ENCODE results near the gene TTLL13.
"Not testable (repeated sequence)": the region's sequence is repeated elsewhere in the genome, so short reads cannot be mapped to it uniquely, and the experiment has no call there.

Gene TTLL13

GRCh38 chr15:90239371-90239770, 10.0 kb upstream of the TTLL13 start:
- DNase-seq (ENCODE audit: low spot score): no peak
- H3K27me3 Mint-ChIP-seq (ENCODE audit: low read depth): no peaks in the 10 kb centered on the region
- no peak overlapping the region for H3K4me3 Mint-ChIP-seq
- peak overlapping the region; percentile 55 for H3K27ac Mint-ChIP-seq
- no peaks in the 10 kb centered on the region for H3K9me3 Mint-ChIP-seq
- peaks cover 27% of the 10 kb centered on the region for H3K36me3 Mint-ChIP-seq (ENCODE audit: low read depth)
- peaks cover 15% of the 10 kb centered on the region for H3K4me1 Mint-ChIP-seq (ENCODE audit: low read depth)

GRCh38 chr15:90240856-90241255, 8.5 kb upstream of the TTLL13 start:
- Mint-ChIP-seq H3K4me1 (ENCODE audit: low read depth) (peaks cover 8% of the 10 kb centered on the region), H3K4me3 (no peak overlapping the region), H3K36me3 (ENCODE audit: low read depth) (peaks cover 25% of the 10 kb centered on the region), H3K27ac (peak overlapping the region; percentile 10), H3K27me3 (ENCODE audit: low read depth) (no peaks in the 10 kb centered on the region), H3K9me3 (no peaks in the 10 kb centered on the region)
- DNase-seq (ENCODE audit: low spot score): no peak

- H3K27ac Mint-ChIP-seq: peak overlapping the region; percentile 10
- no peak overlapping the region for H3K4me3 Mint-ChIP-seq
- peaks cover 8% of the 10 kb centered on the region for H3K4me1 Mint-ChIP-seq (ENCODE audit: low read depth)
- peaks cover 19% of the 10 kb centered on the region for H3K36me3 Mint-ChIP-seq (ENCODE audit: low read depth)
- no peak for DNase-seq (ENCODE audit: low spot score)
- H3K27me3 Mint-ChIP-seq (ENCODE audit: low read depth): no peaks in the 10 kb centered on the region
- no peaks in the 10 kb centered on the region for H3K9me3 Mint-ChIP-seq
Measured at GRCh38 chr15:90241343-90242192, 7.8 kb upstream of the TTLL13 start.

GRCh38 chr15:90243943-90244639, 5.3 kb upstream of the TTLL13 start:
- Mint-ChIP-seq H3K4me1 (ENCODE audit: low read depth) (peaks cover 10% of the 10 kb centered on the region), H3K4me3 (no peak overlapping the region), H3K9me3 (no peaks in the 10 kb centered on the region), H3K36me3 (ENCODE audit: low read depth) (peaks cover 5% of the 10 kb centered on the region), H3K27ac (no peak overlapping the region), H3K27me3 (ENCODE audit: low read depth) (no peaks in the 10 kb centered on the region)
- no peak for DNase-seq (ENCODE audit: low spot score)

GRCh38 chr15:90248789-90249202, 560 bp upstream of the TTLL13 start:
- no peaks in the 10 kb centered on the region for H3K36me3 Mint-ChIP-seq (ENCODE audit: low read depth)
- peak overlapping the region; percentile 42 for H3K27ac Mint-ChIP-seq
- H3K4me1 Mint-ChIP-seq (ENCODE audit: low read depth): peaks cover 13% of the 10 kb centered on the region
- H3K4me3 Mint-ChIP-seq: peak overlapping the region; percentile 74
- no peaks in the 10 kb centered on the region for H3K9me3 Mint-ChIP-seq
- H3K27me3 Mint-ChIP-seq (ENCODE audit: low read depth): no peaks in the 10 kb centered on the region
- no peak for DNase-seq (ENCODE audit: low spot score)

- DNase-seq (ENCODE audit: low spot score): no peak
- peaks cover 17% of the 10 kb centered on the region for H3K4me1 Mint-ChIP-seq (ENCODE audit: low read depth)
- no peak overlapping the region for H3K4me3 Mint-ChIP-seq
- no peaks in the 10 kb centered on the region for H3K9me3 Mint-ChIP-seq
- H3K27ac Mint-ChIP-seq: no peak overlapping the region
- H3K36me3 Mint-ChIP-seq (ENCODE audit: low read depth): peaks cover 1% of the 10 kb centered on the region
- no peaks in the 10 kb centered on the region for H3K27me3 Mint-ChIP-seq (ENCODE audit: low read depth)
Measured at GRCh38 chr15:90257776-90258175, 8.4 kb downstream of the TTLL13 start.

GRCh38 chr15:90259524-90259923, 10.2 kb downstream of the TTLL13 start:
- DNase-seq (ENCODE audit: low spot score): no peak
- Mint-ChIP-seq H3K27ac (peak overlapping the region; percentile 79), H3K4me3 (peak overlapping the region; percentile 38), H3K4me1 (ENCODE audit: low read depth) (peaks cover 25% of the 10 kb centered on the region), H3K27me3 (ENCODE audit: low read depth) (no peaks in the 10 kb centered on the region), H3K9me3 (no peaks in the 10 kb centered on the region), H3K36me3 (ENCODE audit: low read depth) (peaks cover 1% of the 10 kb centered on the region)

GRCh38 chr15:90260731-90261130, 11.4 kb downstream of the TTLL13 start:
- H3K27ac Mint-ChIP-seq; H3K27me3 Mint-ChIP-seq (ENCODE audit: low read depth); H3K9me3 Mint-ChIP-seq; H3K4me3 Mint-ChIP-seq; H3K36me3 Mint-ChIP-seq (ENCODE audit: low read depth); DNase-seq (ENCODE audit: low spot score): not testable (repeated sequence)
- H3K4me1 Mint-ChIP-seq (ENCODE audit: low read depth): peaks cover 30% of the 10 kb centered on the region

GRCh38 chr15:90261811-90262210, 12.5 kb downstream of the TTLL13 start:
- H3K4me1 Mint-ChIP-seq (ENCODE audit: low read depth): peaks cover 28% of the 10 kb centered on the region
- H3K36me3 Mint-ChIP-seq (ENCODE audit: low read depth): peaks cover 5% of the 10 kb centered on the region
- no peak overlapping the region for H3K4me3 Mint-ChIP-seq
- no peak for DNase-seq (ENCODE audit: low spot score)
- no peak overlapping the region for H3K27ac Mint-ChIP-seq
- H3K27me3 Mint-ChIP-seq (ENCODE audit: low read depth): no peaks in the 10 kb centered on the region
- H3K9me3 Mint-ChIP-seq: no peaks in the 10 kb centered on the region

- peaks cover 32% of the 10 kb centered on the region for H3K4me1 Mint-ChIP-seq (ENCODE audit: low read depth)
- no peak overlapping the region for H3K4me3 Mint-ChIP-seq
- H3K27me3 Mint-ChIP-seq (ENCODE audit: low read depth): no peaks in the 10 kb centered on the region
- DNase-seq (ENCODE audit: low spot score): no peak
- H3K36me3 Mint-ChIP-seq (ENCODE audit: low read depth): peaks cover 6% of the 10 kb centered on the region
- H3K9me3 Mint-ChIP-seq: no peaks in the 10 kb centered on the region
- no peak overlapping the region for H3K27ac Mint-ChIP-seq
Measured at GRCh38 chr15:90262426-90262825, 13.1 kb downstream of the TTLL13 start.

- peak overlapping the region; percentile 99 for H3K4me3 Mint-ChIP-seq
- DNase-seq (ENCODE audit: low spot score): peak; percentile 37
- peaks cover 17% of the 10 kb centered on the region for H3K36me3 Mint-ChIP-seq (ENCODE audit: low read depth)
- H3K27ac Mint-ChIP-seq: peak overlapping the region; percentile 99
- H3K27me3 Mint-ChIP-seq (ENCODE audit: low read depth): no peaks in the 10 kb centered on the region
- H3K9me3 Mint-ChIP-seq: no peaks in the 10 kb centered on the region
- H3K4me1 Mint-ChIP-seq (ENCODE audit: low read depth): peaks cover 32% of the 10 kb centered on the region
Measured at GRCh38 chr15:90264671-90265070, 15.3 kb downstream of the TTLL13 start.

GRCh38 chr15:90265271-90266060, 16.1 kb downstream of the TTLL13 start, which contains the start of gene NGRN:
Gene NGRN, plus strand, starts transcription at chr15:90265672. Its CDS starts 41 bp downstream, at chr15:90265713.
- peaks cover 35% of the 10 kb centered on the region for H3K4me1 Mint-ChIP-seq (ENCODE audit: low read depth)
- H3K27me3 Mint-ChIP-seq (ENCODE audit: low read depth): no peaks in the 10 kb centered on the region
- H3K36me3 Mint-ChIP-seq (ENCODE audit: low read depth): peaks cover 23% of the 10 kb centered on the region
- H3K4me3 Mint-ChIP-seq: peak within 1 kb of the TSS; percentile 99
- DNase-seq (ENCODE audit: low spot score): peak; percentile 94
- no peaks in the 10 kb centered on the region for H3K9me3 Mint-ChIP-seq
- H3K27ac Mint-ChIP-seq: peak within 1 kb of the TSS; percentile 99

GRCh38 chr15:90266061-90266431, 16.7 kb downstream of the TTLL13 start:
- Mint-ChIP-seq H3K4me3 (peak overlapping the region; percentile 99), H3K36me3 (ENCODE audit: low read depth) (peaks cover 27% of the 10 kb centered on the region), H3K27me3 (ENCODE audit: low read depth) (no peaks in the 10 kb centered on the region), H3K9me3 (no peaks in the 10 kb centered on the region), H3K4me1 (ENCODE audit: low read depth) (peaks cover 37% of the 10 kb centered on the region), H3K27ac (peak overlapping the region; percentile 99)
- DNase-seq (ENCODE audit: low spot score): peak; percentile 40

- peaks cover 31% of the 10 kb centered on the region for H3K36me3 Mint-ChIP-seq (ENCODE audit: low read depth)
- H3K9me3 Mint-ChIP-seq: no peaks in the 10 kb centered on the region
- H3K4me1 Mint-ChIP-seq (ENCODE audit: low read depth): peaks cover 41% of the 10 kb centered on the region
- H3K27me3 Mint-ChIP-seq (ENCODE audit: low read depth): no peaks in the 10 kb centered on the region
- peak overlapping the region; percentile 99 for H3K4me3 Mint-ChIP-seq
- H3K27ac Mint-ChIP-seq: peak overlapping the region; percentile 99
- DNase-seq (ENCODE audit: low spot score): no peak
Measured at GRCh38 chr15:90266485-90266884, 17.1 kb downstream of the TTLL13 start.

All from T-helper 2 cell treated with Interferon-gamma antibody and Interleukin-4, amounts not matched to agents 5 μg/mL and 100 μg/mL, for 36 hours (primary cell).